GM18858 (cell line): Measurements from ENCODE around the gene FLYWCH1.

Source experiments
- ATAC-seq: cut with Tn5 transposase; IDR thresholded peaks from one replicate; pipeline ENCODE4 v1.9.1; 2021; ENCODE audit not compliant: unreplicated experiment

The FLYWCH1 gene

GRCh38 chr16:2981899-2982250 lies 70.1 kb downstream of the FLYWCH1 start:
- ATAC-seq, result no peak

- no peak for ATAC-seq
Measured at GRCh38 chr16:2982402-2982801, 70.7 kb downstream of the FLYWCH1 start.

GRCh38 chr16:2983706-2984136 lies 72.0 kb downstream of the FLYWCH1 start:
- no peak for ATAC-seq

- ATAC-seq, result no peak
Measured at GRCh38 chr16:2985462-2985861, 73.7 kb downstream of the FLYWCH1 start.

- no peak for ATAC-seq
Measured at GRCh38 chr16:2985893-2986355, 74.2 kb downstream of the FLYWCH1 start.

- ATAC-seq, result no peak
Measured at GRCh38 chr16:2986623-2987188, 75.0 kb downstream of the FLYWCH1 start.

DNA sequence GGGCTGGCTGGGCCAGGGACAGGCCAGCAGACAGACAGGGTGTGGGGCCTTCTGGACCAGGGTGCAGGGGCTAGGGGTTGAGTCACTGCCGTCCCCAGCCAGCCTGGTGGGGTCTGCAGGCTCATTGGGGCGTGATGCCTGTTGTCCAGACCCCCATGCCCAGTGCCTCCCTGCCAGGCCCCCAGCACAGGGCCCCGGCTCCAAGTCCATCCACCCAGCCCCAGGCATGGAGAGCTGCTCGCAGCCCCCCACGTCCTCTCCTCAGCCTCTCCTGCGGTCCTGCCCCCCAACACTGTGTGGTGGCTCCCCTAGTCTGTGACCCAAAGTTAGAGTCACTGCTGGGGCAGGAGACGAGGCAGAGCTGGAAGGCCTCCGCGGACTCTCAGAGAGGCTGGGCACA lies 75.6 kb downstream of the FLYWCH1 start:
- no peak for ATAC-seq

DNA sequence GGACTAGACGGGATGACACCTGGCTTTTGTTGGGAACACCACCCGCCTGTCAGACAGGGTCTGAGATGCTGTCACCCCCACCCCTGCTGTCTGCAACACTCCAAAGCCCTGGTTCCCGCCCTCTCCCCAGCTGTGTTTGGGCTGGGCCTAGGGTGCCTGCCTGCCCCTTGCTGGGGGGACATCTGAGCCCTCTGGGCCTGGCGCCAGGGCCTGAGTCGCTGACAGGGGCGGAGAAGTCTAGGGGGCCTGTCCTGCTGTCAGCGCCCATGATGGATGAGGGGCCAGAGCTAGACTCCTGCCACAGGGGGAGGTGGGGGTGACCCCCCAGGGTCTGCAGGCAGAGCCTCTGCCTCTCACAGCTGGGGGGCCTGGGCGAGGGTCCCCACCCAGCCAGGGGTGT lies 76.1 kb downstream of the FLYWCH1 start:
- ATAC-seq, result no peak

GRCh38 chr16:2988590-2989099 lies 76.9 kb downstream of the FLYWCH1 start:
- ATAC-seq, result no peak

DNA sequence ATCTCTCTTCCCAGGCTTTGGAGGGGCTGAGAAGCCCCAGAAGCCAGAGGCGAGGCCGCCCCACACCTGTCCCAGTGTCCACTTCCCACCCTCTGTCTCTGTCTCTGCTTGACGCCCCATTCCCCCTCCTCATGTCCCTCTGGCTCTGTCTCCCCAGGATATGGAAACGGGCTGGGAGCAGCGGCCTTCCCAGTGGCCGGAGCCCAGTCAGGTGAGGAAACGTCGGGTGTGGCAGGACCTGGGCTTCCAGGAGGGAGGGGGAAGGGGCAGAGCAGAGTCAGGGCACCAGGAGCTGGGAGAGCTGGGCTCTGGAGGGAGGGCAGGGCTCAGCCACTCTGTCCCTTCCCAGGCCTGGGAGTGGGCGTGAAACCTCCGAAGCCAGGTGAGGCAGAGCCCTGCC lies 79.2 kb downstream of the FLYWCH1 start:
- no peak for ATAC-seq

GRCh38 chr16:2991566-2992261 lies 80.0 kb downstream of the FLYWCH1 start:
- no peak for ATAC-seq

DNA sequence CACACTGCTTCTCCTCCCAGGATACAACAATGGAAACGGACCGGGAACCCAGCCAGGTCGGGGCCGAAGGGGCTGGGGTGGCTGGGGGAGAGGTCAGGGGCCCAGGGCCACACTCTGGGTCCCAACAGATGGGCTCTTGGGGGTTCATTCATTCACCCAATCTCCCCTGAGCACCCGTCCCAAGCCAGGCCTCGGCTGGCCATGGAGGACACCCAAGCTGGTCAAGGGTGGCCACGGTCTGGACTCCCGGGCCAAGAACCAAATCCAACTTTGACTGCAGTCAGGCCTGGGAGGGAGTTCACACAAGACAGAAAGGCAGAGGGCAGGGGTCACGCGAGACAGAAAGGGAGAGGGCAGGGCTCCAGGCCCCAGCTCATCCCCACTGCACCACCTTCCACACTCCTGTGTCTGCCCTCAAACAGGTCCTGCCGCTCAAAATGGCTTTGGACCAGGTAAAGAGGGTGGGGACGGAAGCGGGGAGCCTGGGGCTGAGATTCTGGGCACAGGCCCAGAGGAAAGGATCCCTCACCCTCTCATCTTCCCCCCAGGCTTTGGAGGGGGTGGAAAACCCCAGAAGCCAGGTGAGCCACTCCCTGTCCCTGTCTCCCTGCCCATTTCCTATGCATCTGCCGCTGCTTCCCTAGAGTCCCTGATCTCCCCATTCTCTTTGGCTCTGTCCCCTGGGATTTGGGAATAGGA lies 80.8 kb downstream of the FLYWCH1 start:
- ATAC-seq, result no peak

GRCh38 chr16:2996298-2996697 lies 84.6 kb downstream of the FLYWCH1 start:
- ATAC-seq, result no peak

GRCh38 chr16:2999929-3000328 lies 88.2 kb downstream of the FLYWCH1 start:
- no peak for ATAC-seq

DNA sequence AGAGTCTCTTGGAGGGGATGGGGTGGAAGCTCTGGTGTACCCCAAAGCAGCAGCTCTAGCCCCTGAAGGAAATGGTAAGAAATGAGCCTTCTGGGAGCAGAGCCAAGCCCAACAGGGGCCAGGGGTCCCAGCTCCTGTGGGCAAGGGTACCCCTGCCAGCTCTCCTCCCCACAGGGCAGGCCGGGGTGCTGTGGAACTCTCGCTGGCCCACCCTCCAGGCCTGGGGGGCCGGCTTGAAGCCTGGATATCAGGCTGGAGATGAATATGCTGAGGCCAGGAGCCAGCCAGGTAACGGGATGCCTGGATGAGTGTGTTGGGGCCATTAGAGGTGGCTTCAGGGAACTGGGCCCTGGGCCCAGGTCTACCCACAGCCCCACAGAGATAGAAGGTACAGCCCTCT lies 88.8 kb downstream of the FLYWCH1 start:
- no peak for ATAC-seq
